H1 (cell line): ENCODE data around the gene KCNC1. TPM values are rescaled to one million over a fixed set of nuclear protein-coding genes. Genes with fewer than 3 reads are reported as not detected.

Experiments
- CTCF ChIA-PET: fragments of 300-600 bp; sonication (Branson Sonifier 250); formaldehyde crosslinking; loops from one replicate; lab custom pipeline; 2021; ENCODE audit not compliant: partially characterized antibody; lab: Charles Lee
- POLR2A ChIA-PET: fragments of 300-600 bp; sonication (Branson Sonifier 250); formaldehyde crosslinking; loops from one replicate; lab custom pipeline; 2021; ENCODE audit warnings: inconsistent platforms; ENCODE audit not compliant: partially characterized antibody; lab: Charles Lee
- DNase-seq, 2 experiments: peaks; one replicate each; pipeline versions ENCODE4 v3.0.0 to v3.0.0-alpha.2; 2010 to 2022; ENCODE audit warnings: low spot score in 2 of 2, low read depth in 1 of 2, mixed read lengths in 1 of 2
- FAIRE-seq: peaks from 2 replicates; lab custom pipeline; 2011; peaks lifted over from hg19 to GRCh38; lab: Jason Lieb, UNC
- H2AFZ ChIP-seq: 2 replicates; pipeline ENCODE4 v1.8.1; 2012; ENCODE audit warnings: low read length, inconsistent platforms
- H2AK5ac ChIP-seq: 2 replicates; pipeline ENCODE4 v1.6.1; 2013; ENCODE audit warnings: low read depth, low read length
- H2BK120ac ChIP-seq: replicated peaks from 2 replicates; pipeline ENCODE3; 2013; ENCODE audit warnings: low read depth, low read length, inconsistent platforms
- H2BK12ac ChIP-seq: 2 replicates; pipeline ENCODE4 v1.6.1; 2013; ENCODE audit warnings: low read depth, low read length
- H2BK15ac ChIP-seq: 2 replicates; pipeline ENCODE4 v1.6.1; 2013; ENCODE audit warnings: low read length
- H2BK20ac ChIP-seq: 2 replicates; pipeline ENCODE4 v1.6.1; 2013; ENCODE audit warnings: low read length
- H2BK5ac ChIP-seq: 2 replicates; pipeline ENCODE4 v1.6.1; 2013; ENCODE audit warnings: low read depth, low read length
- H3K14ac ChIP-seq: 2 replicates; pipeline ENCODE4 v1.6.1; 2013; ENCODE audit warnings: inconsistent platforms; ENCODE audit not compliant: insufficient read length
- H3K18ac ChIP-seq: 2 replicates; pipeline ENCODE4 v1.6.1; 2013; ENCODE audit warnings: low read length; ENCODE audit errors: extremely low read depth
- H3K23ac ChIP-seq: 2 replicates; pipeline ENCODE4 v1.6.1; 2013; ENCODE audit warnings: inconsistent platforms; ENCODE audit not compliant: insufficient read length
- H3K23me2 ChIP-seq: 2 replicates; pipeline ENCODE4 v1.6.1; 2013; ENCODE audit warnings: low read depth, low read length
- H3K27ac ChIP-seq: 2 replicates; pipeline ENCODE4 v1.6.1; 2011; ENCODE audit warnings: low read depth, low read length, inconsistent platforms
- H3K27me3 ChIP-seq, 4 experiments: replicated peaks in 1 of 4; 1 replicate in 1 of 4; 2 replicates in 3 of 4; pipeline versions ENCODE4 v1.6.1 to v1.8.1; 2011 to 2013; ENCODE audit warnings: low read length in 3 of 4, mild to moderate bottlenecking in 3 of 4, inconsistent platforms in 2 of 4, mixed read lengths in 2 of 4, moderate library complexity in 1 of 4; ENCODE audit not compliant: control insufficient read depth in 3 of 4, insufficient read depth in 3 of 4; ENCODE audit errors: extremely low read depth in 1 of 4
- H3K36me3 ChIP-seq, 4 experiments: 2 replicates each; pipeline versions ENCODE4 v1.6.1 to v1.8.1; 2011 to 2013; ENCODE audit warnings: mild to moderate bottlenecking in 4 of 4, low read length in 3 of 4, moderate library complexity in 2 of 4, control low read depth in 1 of 4, inconsistent platforms in 1 of 4; ENCODE audit not compliant: insufficient read depth in 4 of 4, control insufficient read depth in 2 of 4
- H3K4ac ChIP-seq: replicated peaks from 2 replicates; pipeline ENCODE3; 2013; ENCODE audit warnings: low read length, low read depth, mixed read lengths, inconsistent platforms; ENCODE audit not compliant: insufficient read length
- H3K4me1 ChIP-seq, 4 experiments: replicated peaks in 1 of 4; 1 replicate in 1 of 4; 2 replicates in 3 of 4; pipeline versions ENCODE4 v1.6.1 to v1.8.1; 2011 to 2013; ENCODE audit warnings: low read length in 3 of 4, inconsistent platforms in 2 of 4, mixed read lengths in 1 of 4; ENCODE audit not compliant: insufficient read depth in 4 of 4, control insufficient read depth in 3 of 4
- H3K4me2 ChIP-seq, 2 experiments: 2 replicates each; pipeline versions ENCODE4 v1.6.1 to v1.8.1; 2011 to 2013; ENCODE audit warnings: low read depth in 2 of 2, low read length in 2 of 2, control low read depth in 1 of 2, inconsistent platforms in 1 of 2, mild to moderate bottlenecking in 1 of 2; ENCODE audit not compliant: insufficient read depth in 1 of 2
- H3K4me3 ChIP-seq, 4 experiments: fragments of 200-600, 300-600 bp in 1 of 4; sonication (generic), shearing (Covaris generic), sonication (Bioruptor Twin) in 1 of 4; 2 replicates each; pipeline versions ENCODE4 v1.5.1 to v1.8.1; 2011 to 2016; ENCODE audit warnings: low read length in 4 of 4, low read depth in 3 of 4, control low read depth in 2 of 4, inconsistent platforms in 2 of 4, mild to moderate bottlenecking in 2 of 4, mixed read lengths in 1 of 4, moderate library complexity in 1 of 4; ENCODE audit not compliant: insufficient read depth in 2 of 4; ENCODE audit errors: extremely low read depth in 1 of 4
- H3K56ac ChIP-seq: replicated peaks from 2 replicates; pipeline ENCODE3; 2013; ENCODE audit warnings: low read depth, mild to moderate bottlenecking, mixed read lengths, low read length, inconsistent platforms; ENCODE audit not compliant: insufficient read length
- H3K79me1 ChIP-seq: 2 replicates; pipeline ENCODE4 v1.6.1; 2013; ENCODE audit warnings: low read depth, low read length, control low read depth
- H3K79me2 ChIP-seq, 2 experiments: 2 replicates each; pipeline versions ENCODE4 v1.6.1 to v1.8.1; 2012 to 2013; ENCODE audit warnings: low read length in 2 of 2, mild to moderate bottlenecking in 2 of 2, inconsistent platforms in 1 of 2; ENCODE audit not compliant: insufficient read depth in 2 of 2, control insufficient read depth in 1 of 2
- H3K9ac ChIP-seq, 4 experiments: replicated peaks in 1 of 4; 1 replicate in 1 of 4; 2 replicates in 3 of 4; pipeline versions ENCODE4 v1.6.1 to v1.8.1; 2011 to 2013; ENCODE audit warnings: low read depth in 3 of 4, low read length in 3 of 4, control low read depth in 2 of 4, mild to moderate bottlenecking in 2 of 4, moderate library complexity in 2 of 4, inconsistent platforms in 1 of 4; ENCODE audit errors: extremely low read depth in 1 of 4
- H3K9me3 ChIP-seq, 2 experiments: 2 replicates each; pipeline versions ENCODE4 v1.6.1 to v1.8.1; 2012 to 2013; ENCODE audit warnings: mild to moderate bottlenecking in 2 of 2, moderate library complexity in 2 of 2, control low read depth in 1 of 2, inconsistent platforms in 1 of 2, low read depth in 1 of 2, low read length in 1 of 2, mixed read lengths in 1 of 2; ENCODE audit not compliant: insufficient read depth in 2 of 2
- H4K20me1 ChIP-seq, 2 experiments: replicated peaks in 1 of 2; 2 replicates each; pipeline versions ENCODE3 to v1.8.1; 2011 to 2013; ENCODE audit warnings: inconsistent platforms in 2 of 2, low read length in 2 of 2, mild to moderate bottlenecking in 1 of 2; ENCODE audit not compliant: insufficient read depth in 2 of 2, control insufficient read depth in 1 of 2
- H4K5ac ChIP-seq: 2 replicates; pipeline ENCODE4 v1.6.1; 2013; ENCODE audit warnings: low read length, low read depth, mixed read lengths, inconsistent platforms; ENCODE audit not compliant: insufficient read length
- H4K8ac ChIP-seq: 2 replicates; pipeline ENCODE4 v1.8.0; 2013; ENCODE audit warnings: mild to moderate bottlenecking, moderate library complexity, low read length, inconsistent platforms; ENCODE audit not compliant: insufficient read depth; ENCODE audit errors: extremely low read depth
- H4K91ac ChIP-seq: replicated peaks from 2 replicates; pipeline ENCODE3; 2013; ENCODE audit warnings: low read length, mixed read lengths, inconsistent platforms; ENCODE audit not compliant: insufficient read length
- BRCA1 ChIP-seq: IDR thresholded peaks from 2 replicates; pipeline ENCODE4 v1.6.1; 2012; ENCODE audit warnings: low read depth, low read length, improper control_type of control experiment
- CEBPB ChIP-seq: IDR thresholded peaks from 2 replicates; pipeline ENCODE4 v1.6.1; 2012; ENCODE audit warnings: low read depth, low read length
- GABPA ChIP-seq: IDR thresholded peaks from 2 replicates; pipeline ENCODE4 v1.6.1; 2011; ENCODE audit warnings: mild to moderate bottlenecking, low read length, moderate library complexity, borderline replicate concordance; ENCODE audit not compliant: insufficient read depth
- HDAC2 ChIP-seq, 2 experiments: fragments of 300-600 bp in 1 of 2; sonication (generic) in 1 of 2; IDR thresholded peaks; 2 replicates each; pipeline ENCODE4 v1.6.1; 2011 to 2012; ENCODE audit warnings: low read depth in 2 of 2, low read length in 2 of 2, mild to moderate bottlenecking in 2 of 2, moderate library complexity in 2 of 2, borderline replicate concordance in 1 of 2, inconsistent platforms in 1 of 2
- HDAC6 ChIP-seq: IDR thresholded peaks from one replicate; pipeline ENCODE4 v1.7.1; 2012; ENCODE audit warnings: low read depth, mild to moderate bottlenecking, inconsistent platforms, low read length, moderate library complexity
- KDM1A ChIP-seq: fragments of 200-600, 300-600 bp; sonication (generic); IDR thresholded peaks from 2 replicates; pipeline ENCODE4 v1.7.1; 2016; ENCODE audit warnings: mild to moderate bottlenecking, low read length, borderline replicate concordance
- KDM4A ChIP-seq: IDR thresholded peaks from one replicate; pipeline ENCODE4 v1.7.1; 2012; ENCODE audit warnings: low read depth, mild to moderate bottlenecking, moderate library complexity, low read length, inconsistent platforms; ENCODE audit not compliant: severe bottlenecking
- KDM5A ChIP-seq: fragments of 200-600 bp; IDR thresholded peaks from 2 replicates; pipeline ENCODE4 v1.7.1; 2012; ENCODE audit warnings: mild to moderate bottlenecking, low read length, inconsistent platforms, mixed read lengths
- POLR2AphosphoS5 ChIP-seq: IDR thresholded peaks from 2 replicates; pipeline ENCODE4 v1.6.1; 2011; ENCODE audit warnings: low read depth, low read length
- RBBP5 ChIP-seq: IDR thresholded peaks from 2 replicates; pipeline ENCODE4 v1.7.1; 2012; ENCODE audit warnings: low read depth, mild to moderate bottlenecking, inconsistent platforms, low read length, moderate library complexity, borderline replicate concordance
- RFX5 ChIP-seq: IDR thresholded peaks from 2 replicates; pipeline ENCODE4 v1.6.1; 2011; ENCODE audit warnings: low read depth, low read length, improper control_type of control experiment, borderline replicate concordance
- TBP ChIP-seq: IDR thresholded peaks from 2 replicates; pipeline ENCODE4 v1.6.1; 2011; ENCODE audit warnings: low read depth, low read length, improper control_type of control experiment
- TCF12 ChIP-seq: IDR thresholded peaks from 2 replicates; pipeline ENCODE4 v1.6.1; 2011; ENCODE audit warnings: low read depth, mild to moderate bottlenecking, low read length
- WGBS, 2 experiments: shearing (Covaris generic) in 1 of 2; methylation state at CpG; one replicate each; pipeline versions ENCODE4 v1.1.6 to v1.1.7; 2013 to 2015; ENCODE audit warnings: low lambda C conversion rate in 2 of 2, mixed read lengths in 2 of 2, inconsistent platforms in 1 of 2, low coverage in 1 of 2, missing lambda C conversion rate in 1 of 2; ENCODE audit not compliant: insufficient replicate concordance in 2 of 2, insufficient coverage in 1 of 2, insufficient read length in 1 of 2; ENCODE audit errors: extremely low coverage in 1 of 2, missing lambda C conversion rate in 1 of 2; 5-methylcytosine and 5-hydroxymethylcytosine counted together
- polyA plus RNA-seq, 7 experiments: library from polyadenylated mRNA; depleted of rRNA in 3 of 7; stranded (reverse) in 5 of 7; unstranded in 2 of 7; fragments of >200 nt in 5 of 7; fragments of 200-250 nt in 2 of 7; gene quantifications; 1 replicate in 5 of 7; 2 replicates in 1 of 7; 4 replicates in 1 of 7; pipeline versions ENCODE4 v1.2.1 to v1.2.3, GENCODE V29; 2011 to 2013; ENCODE audit warnings: missing spikeins in 2 of 7, mixed read lengths in 2 of 7
- total RNA-seq: library from RNA; stranded (reverse); fragmentation: NEBNext Ultra II Directional; extraction: Animal tissue kit (Norgen Biotek cat#: 25700); gene quantifications from 2 replicates; pipeline ENCODE4 v1.2.1, GENCODE V29; 2021

The KCNC1 gene
- total and polyA plus RNA-seq, 2 of the 8 experiments (the other 6 are each of a cell fraction or from before 2014, with no cell fraction given): 0.11 to 0.26 TPM

DNA sequence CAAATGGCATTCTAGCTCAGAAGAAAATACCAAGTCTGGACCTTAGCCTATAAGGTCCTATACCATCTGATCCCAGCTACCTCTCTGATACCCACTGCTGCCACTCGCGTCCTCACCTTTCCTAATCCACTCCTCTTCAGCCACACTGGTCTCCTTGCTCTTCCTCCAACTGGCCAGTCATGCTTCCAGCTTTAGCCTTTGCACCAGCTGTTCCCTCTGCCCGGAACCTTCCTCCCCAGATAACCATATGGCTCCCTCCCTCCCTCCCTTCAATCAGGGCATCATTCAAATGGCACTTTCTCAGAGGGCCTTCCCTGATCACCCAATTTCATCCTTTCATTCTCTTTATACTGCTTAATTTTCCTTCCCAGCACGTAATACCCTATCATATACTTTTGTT is 67.9 kb downstream of the KCNC1 start:
- Histone ChIP-seq H3K18ac (no peak overlapping the region), H3K56ac (no peak overlapping the region), H3K4ac (no peak overlapping the region), H3K27me3 (no peaks in the 10 kb centered on the region; a peak in 1 of 7 replicates), H2BK15ac (no peak overlapping the region), H2BK120ac (no peak overlapping the region), H3K23ac (no peak overlapping the region), H2BK5ac (no peak overlapping the region), H4K5ac (no peak overlapping the region), H2BK20ac (no peak overlapping the region), H3K9me3 (peaks cover 0 to 5% of the 10 kb centered on the region in 2 experiments; a peak in 2 of 4 replicates), H4K20me1 (no peaks in the 10 kb centered on the region), H4K91ac (no peak overlapping the region), H3K4me3 (no peak overlapping the region), H3K36me3 (no peaks in the 10 kb centered on the region), H2BK12ac (no peak overlapping the region; the same call in 1 of the 2 replicates), H3K9ac (no peak overlapping the region), H2AFZ (no peak overlapping the region), H3K27ac (no peak overlapping the region), H3K4me2 (no peak overlapping the region), H3K79me1 (no peaks in the 10 kb centered on the region), H2AK5ac (no peak overlapping the region), H3K4me1 (peaks cover 0 to 11% (median 4%) of the 10 kb centered on the region in 4 experiments; a peak in 5 of 7 replicates), H4K8ac (no peak overlapping the region), H3K23me2 (no peaks in the 10 kb centered on the region), H3K79me2 (no peaks in the 10 kb centered on the region), H3K14ac (no peak overlapping the region)
- no peak for FAIRE-seq
- DNase-seq: no peak
- ChIA-PET CTCF (interaction anchor here (0.8 to 3.1 kb wide), 16 partner anchors 9 to 128 kb away, joined by 3 to 14 read pairs (median 5); no protein-coding TSS in a partner anchor), POLR2A (no interaction called here)
- WGBS, 2 experiments: 76% methylated on average over 3 of the region's 4 CpGs; no CpG with 5 or more reads in 1 of the 2 experiments
- TF ChIP-seq TBP (no peak), KDM5A (no peak), RFX5 (no peak), KDM4A (no peak), KDM1A (no peak), TCF12 (no peak), HDAC2 (IDR thresholded peaks at IDR 0.05; ENCODE audit: borderline replicate concordance in 1 of 2, low read depth in 2 of 2, low read length in 2 of 2) (no peak), CEBPB (no peak), BRCA1 (no peak), RBBP5 (no peak), HDAC6 (no peak), GABPA (no peak), POLR2AphosphoS5 (no peak)
